22Rv1 (cell line): ENCODE data around the gene PLCB1.

Source experiments
- H3K27ac ChIP-seq: fragments of 450-650 bp; 2 replicates; pipeline ENCODE4 v1.5.1; 2017
- CTCF ChIP-seq: fragments of 450-650 bp; IDR thresholded peaks from 2 replicates; pipeline ENCODE4 v1.5.1; 2017; ENCODE audit warnings: mild to moderate bottlenecking
- ZFX ChIP-seq: fragments of 450-650 bp; IDR thresholded peaks from 2 replicates; pipeline ENCODE4 v1.6.1; 2017; ENCODE audit warnings: antibody characterized with exemption, borderline replicate concordance

The PLCB1 gene

GRCh38 chr20:8213270-8213669 lies 81.2 kb downstream of the PLCB1 start:
- no peak overlapping the region for H3K27ac ChIP-seq
- TF ChIP-seq CTCF (no peak), ZFX (no peak)

- H3K27ac ChIP-seq = no peak overlapping the region
- TF ChIP-seq ZFX = no peak
- no peak for TF ChIP-seq CTCF
These were observed 81.9 kb downstream of the PLCB1 start for GRCh38 chr20:8213831-8214587.

- no peak overlapping the region for H3K27ac ChIP-seq
- no peak for TF ChIP-seq ZFX
- TF ChIP-seq CTCF = no peak
These were observed 83.3 kb downstream of the PLCB1 start for GRCh38 chr20:8215361-8215781.

- no peak overlapping the region for H3K27ac ChIP-seq
- no peak for TF ChIP-seq CTCF
- TF ChIP-seq ZFX = no peak
These were observed 84.5 kb downstream of the PLCB1 start for GRCh38 chr20:8216375-8217200.

GRCh38 chr20:8218861-8219260 lies 86.8 kb downstream of the PLCB1 start:
- H3K27ac ChIP-seq = no peak overlapping the region
- TF ChIP-seq ZFX (no peak), CTCF (no peak)

GRCh38 chr20:8219403-8219802 lies 87.3 kb downstream of the PLCB1 start:
- no peak overlapping the region for H3K27ac ChIP-seq
- TF ChIP-seq CTCF (no peak), ZFX (no peak)

GRCh38 chr20:8220716-8221115 lies 88.7 kb downstream of the PLCB1 start:
- no peak for TF ChIP-seq ZFX
- TF ChIP-seq CTCF = no peak
- no peak overlapping the region for H3K27ac ChIP-seq
